Measurements from ENCODE around the gene PDLIM1. TPM values are rescaled to one million over a fixed set of nuclear protein-coding genes. Genes with fewer than 3 reads are reported as not detected.

Gene PDLIM1, protein sequence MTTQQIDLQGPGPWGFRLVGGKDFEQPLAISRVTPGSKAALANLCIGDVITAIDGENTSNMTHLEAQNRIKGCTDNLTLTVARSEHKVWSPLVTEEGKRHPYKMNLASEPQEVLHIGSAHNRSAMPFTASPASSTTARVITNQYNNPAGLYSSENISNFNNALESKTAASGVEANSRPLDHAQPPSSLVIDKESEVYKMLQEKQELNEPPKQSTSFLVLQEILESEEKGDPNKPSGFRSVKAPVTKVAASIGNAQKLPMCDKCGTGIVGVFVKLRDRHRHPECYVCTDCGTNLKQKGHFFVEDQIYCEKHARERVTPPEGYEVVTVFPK
- 10 to 100 TPM in 8 of 9 donors, under 1 TPM in 1; 0.89 to 44.6 (median 26.1) TPM for total RNA-seq
- polyA plus RNA-seq: 10 to 100 TPM; 31.9 to 63.3 (median 32.6) TPM
- long read RNA-seq, donor 1, partial matches to known transcripts: 0 of 1 reads
- long read RNA-seq, donor 1, other reads (novel, unspliced or antisense): 0 of 1 reads
- long read RNA-seq, donor 2, partial matches to known transcripts: 0 of 4 reads
- long read RNA-seq, donor 2, other reads (novel, unspliced or antisense): 0 of 4 reads
- long read RNA-seq, donor 3, partial matches to known transcripts: 0 of 2 reads
- long read RNA-seq, donor 3, other reads (novel, unspliced or antisense): 0 of 2 reads
- long read RNA-seq, donor 4, transcript PDLIM1-201 (7 exons, 1,452 nt): major isoform, 33 of 34 reads
- long read RNA-seq, donor 4, partial matches to known transcripts: 0 of 34 reads
- long read RNA-seq, donor 4, other reads (novel, unspliced or antisense): 1 of 34 reads
- long read RNA-seq, donor 5, transcript PDLIM1-201 (7 exons, 1,452 nt): major isoform, 45 of 51 reads
- long read RNA-seq, donor 5, partial matches to known transcripts: 1 of 51 reads
- long read RNA-seq, donor 5, other reads (novel, unspliced or antisense): 2 of 51 reads
- long read RNA-seq, donor 6, transcript PDLIM1-201 (7 exons, 1,452 nt): major isoform, 28 of 34 reads
- long read RNA-seq, donor 6, partial matches to known transcripts: 1 of 34 reads
- long read RNA-seq, donor 6, other reads (novel, unspliced or antisense): 3 of 34 reads
- long read RNA-seq, donor 7: 0 reads
- long read RNA-seq, donor 8, partial matches to known transcripts: 0 of 3 reads
- long read RNA-seq, donor 8, other reads (novel, unspliced or antisense): 0 of 3 reads
- long read RNA-seq, donor 9, partial matches to known transcripts: 0 of 2 reads
- long read RNA-seq, donor 9, other reads (novel, unspliced or antisense): 0 of 2 reads
- long read RNA-seq, donor 10: 0 reads

GRCh38 chr10:95290461-95291364 lies at the start of gene PDLIM1:
Gene PDLIM1 (minus strand): TSS chr10:95291003. CDS start chr10:95290915, 88 bp downstream.
- TF ChIP-seq CTCF (IDR thresholded peaks at IDR 0.05): peak in 4 of 6 experiments; percentile 9 to 38 (median 24)
- peak; percentile 32 to 35 for TF ChIP-seq POLR2A (IDR thresholded peaks at IDR 0.05)
- Histone ChIP-seq H3K9me3 (replicated peaks in 1 of 3) (no peaks in the 10 kb centered on the region), H3K4me3 (peak within 1 kb of the TSS in 3 of 4 donors; percentile 38 to 94 (median 55)), H3K36me3 (replicated peaks in 1 of 2) (no peaks in the 10 kb centered on the region), H3K4me1 (replicated peaks in 1 of 2) (peaks cover 0 to 11% of the 10 kb centered on the region in 2 donors), H3K27me3 (no peaks in the 10 kb centered on the region), H3K27ac (peak within 1 kb of the TSS in 4 of 5 donors; percentile 20 to 80 (median 53))
- WGBS, 4 donors: 0 to 3% (median 1%) methylated on average over 9 to 119 of the region's 119 CpGs
- intact Hi-C loops (cut with DNase I): no loop called here
- peak; percentile 40 to 65 (median 51) for DNase-seq

- no peak overlapping the region for H3K27ac ChIP-seq
- H3K4me1 ChIP-seq (replicated peaks in 1 of 2): no peaks in the 10 kb centered on the region
- 90 to 100% (median 95%) methylated on average over 1 of the region's 1 CpG for WGBS, 4 donors
- H3K36me3 ChIP-seq (replicated peaks in 1 of 2): peaks cover 0 to 4% of the 10 kb centered on the region in 2 donors
- no peaks in the 10 kb centered on the region for H3K9me3 ChIP-seq (replicated peaks in 1 of 3)
- intact Hi-C loops (cut with DNase I): no loop called here
- H3K4me3 ChIP-seq: no peak overlapping the region
- no peaks in the 10 kb centered on the region for H3K27me3 ChIP-seq
- no peak for TF ChIP-seq CTCF (IDR thresholded peaks at IDR 0.05)
- no peak for TF ChIP-seq POLR2A (IDR thresholded peaks at IDR 0.05)
- DNase-seq: no peak
Measured at GRCh38 chr10:95339863-95340262, 49.1 kb upstream of the PDLIM1 start.

- intact Hi-C loops (cut with DNase I): no loop called here
- peak in 1 of 7 donors; percentile 59 for DNase-seq
- Histone ChIP-seq H3K27ac (no peak overlapping the region), H3K4me3 (no peak overlapping the region), H3K9me3 (replicated peaks in 1 of 3) (no peaks in the 10 kb centered on the region), H3K36me3 (replicated peaks in 1 of 2) (peaks cover 0 to 4% of the 10 kb centered on the region in 2 donors), H3K4me1 (replicated peaks in 1 of 2) (no peaks in the 10 kb centered on the region), H3K27me3 (no peaks in the 10 kb centered on the region)
- TF ChIP-seq CTCF (IDR thresholded peaks at IDR 0.05) (no peak), POLR2A (IDR thresholded peaks at IDR 0.05) (no peak)
- 82 to 90% (median 85%) methylated on average over 10 of the region's 10 CpGs for WGBS, 4 donors
Measured at GRCh38 chr10:95337423-95338160, 46.8 kb upstream of the PDLIM1 start.

Data from adrenal gland (tissue), 19 donors.